Measurements from ENCODE around the gene MTMR1. TPM values are rescaled to one million over a fixed set of nuclear protein-coding genes. Genes with fewer than 3 reads are reported as not detected.

MTMR1 gene
- total RNA-seq, 1 donor from 2014 or later, result 13.3 TPM

- Mint-ChIP-seq H3K27ac (ENCODE audit: unreplicated experiment) (no peak overlapping the region), H3K4me3 (ENCODE audit: unreplicated experiment) (no peak overlapping the region), H3K4me1 (ENCODE audit: unreplicated experiment) (no peaks in the 10 kb centered on the region), H3K27me3 (ENCODE audit: unreplicated experiment) (peaks cover 3% of the 10 kb centered on the region), H3K36me3 (ENCODE audit: low read depth, unreplicated experiment) (no peaks in the 10 kb centered on the region), H3K9me3 (ENCODE audit: unreplicated experiment) (no peaks in the 10 kb centered on the region)
- TF ChIP-seq CTCF (IDR thresholded peaks at IDR 0.05; ENCODE audit: unreplicated experiment), result no peak
- DNase-seq (ENCODE audit: low spot score), result no peak
Observed at GRCh38 chrX:150773634-150774033, 80.4 kb downstream of the MTMR1 start.

GRCh38 chrX:150774798-150775568 is 81.8 kb downstream of the MTMR1 start:
- Mint-ChIP-seq H3K4me3 (ENCODE audit: unreplicated experiment) (no peak overlapping the region), H3K9me3 (ENCODE audit: unreplicated experiment) (no peaks in the 10 kb centered on the region), H3K27me3 (ENCODE audit: unreplicated experiment) (peaks cover 3% of the 10 kb centered on the region), H3K36me3 (ENCODE audit: low read depth, unreplicated experiment) (no peaks in the 10 kb centered on the region), H3K27ac (ENCODE audit: unreplicated experiment) (no peak overlapping the region), H3K4me1 (ENCODE audit: unreplicated experiment) (no peaks in the 10 kb centered on the region)
- no peak for TF ChIP-seq CTCF (IDR thresholded peaks at IDR 0.05; ENCODE audit: unreplicated experiment)
- DNase-seq (ENCODE audit: low spot score), result no peak

DNA sequence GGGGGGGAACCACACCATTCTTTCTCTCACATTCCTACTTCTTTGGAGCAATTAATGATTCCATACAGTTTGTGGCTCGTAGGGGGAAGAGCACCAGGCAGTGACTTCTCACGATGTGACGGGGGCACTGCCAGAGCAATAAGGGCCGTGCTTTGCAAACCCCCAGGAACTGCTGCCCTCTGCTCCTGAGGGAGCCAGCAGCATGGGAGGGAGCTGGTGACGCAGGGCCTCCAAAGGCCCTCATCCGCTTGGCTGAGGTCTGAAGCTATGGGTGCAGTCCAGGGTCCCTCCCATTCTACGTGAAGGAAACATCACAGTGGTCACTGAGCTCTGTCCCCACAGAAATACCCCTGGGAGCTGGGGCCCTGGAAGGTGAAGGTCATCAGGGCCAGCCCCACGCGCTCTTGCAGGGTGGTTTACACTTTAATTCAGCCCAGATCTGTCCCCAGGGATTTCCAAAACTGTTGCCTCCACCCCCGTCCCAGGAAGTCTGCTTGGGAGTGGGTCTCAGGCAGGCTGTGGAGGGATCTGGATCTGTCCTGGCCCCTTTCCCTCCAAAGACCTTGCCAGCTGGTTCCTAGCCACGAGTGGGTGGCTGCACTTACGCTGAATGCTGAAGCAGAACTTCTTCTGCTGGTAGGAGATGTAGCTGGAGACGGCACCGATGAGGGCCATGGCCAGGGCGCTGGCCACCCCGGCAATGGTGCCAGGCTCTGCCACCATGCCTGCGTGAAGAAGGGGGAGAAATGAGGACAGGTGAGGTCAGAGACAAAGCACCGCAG is 82.6 kb downstream of the MTMR1 start:
- Mint-ChIP-seq H3K27me3 (ENCODE audit: unreplicated experiment) (peaks cover 2% of the 10 kb centered on the region), H3K9me3 (ENCODE audit: unreplicated experiment) (no peaks in the 10 kb centered on the region), H3K4me1 (ENCODE audit: unreplicated experiment) (no peaks in the 10 kb centered on the region), H3K36me3 (ENCODE audit: low read depth, unreplicated experiment) (no peaks in the 10 kb centered on the region), H3K4me3 (ENCODE audit: unreplicated experiment) (no peak overlapping the region), H3K27ac (ENCODE audit: unreplicated experiment) (no peak overlapping the region)
- no peak for TF ChIP-seq CTCF (IDR thresholded peaks at IDR 0.05; ENCODE audit: unreplicated experiment)
- no peak for DNase-seq (ENCODE audit: low spot score)

- Mint-ChIP-seq H3K27me3 (ENCODE audit: unreplicated experiment) (peaks cover 2% of the 10 kb centered on the region), H3K36me3 (ENCODE audit: low read depth, unreplicated experiment) (no peaks in the 10 kb centered on the region), H3K27ac (ENCODE audit: unreplicated experiment) (no peak overlapping the region), H3K4me1 (ENCODE audit: unreplicated experiment) (no peaks in the 10 kb centered on the region), H3K9me3 (ENCODE audit: unreplicated experiment) (no peaks in the 10 kb centered on the region), H3K4me3 (ENCODE audit: unreplicated experiment) (no peak overlapping the region)
- TF ChIP-seq CTCF (IDR thresholded peaks at IDR 0.05; ENCODE audit: unreplicated experiment), result no peak
- DNase-seq (ENCODE audit: low spot score), result no peak
Observed at GRCh38 chrX:150777328-150777992, 84.3 kb downstream of the MTMR1 start.

All from endothelial cell (in vitro differentiated cells).